GM19467 (cell line): ENCODE measurements around the gene ZNF506.
"Not testable (repeated sequence)": the region's sequence is repeated elsewhere in the genome, so short reads cannot be mapped to it uniquely, and the experiment has no call there.

Source experiments
- ATAC-seq: cut with Tn5 transposase; IDR thresholded peaks from one replicate; pipeline ENCODE4 v1.9.1; 2021; ENCODE audit warnings: mild to moderate bottlenecking, moderate library complexity; ENCODE audit not compliant: unreplicated experiment

ZNF506 gene

DNA sequence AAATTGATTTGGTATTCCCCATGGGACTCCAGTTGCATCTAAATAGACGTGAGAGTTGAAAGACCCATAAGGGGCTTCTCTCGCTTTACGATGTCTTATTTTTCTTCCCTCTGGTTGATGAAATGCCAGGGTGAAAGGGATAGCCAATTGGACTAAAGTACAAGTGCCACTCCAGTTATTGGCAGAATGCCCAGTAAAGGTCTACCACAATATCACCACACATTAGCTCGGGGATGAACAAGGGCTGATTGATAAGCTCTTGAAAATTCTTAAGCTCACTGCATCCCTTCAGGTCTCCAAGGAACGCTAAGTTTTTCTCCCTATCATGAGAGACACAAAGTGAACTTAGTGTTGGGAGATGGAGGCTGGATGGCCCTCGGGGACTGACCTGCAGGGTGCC lies 39.8 kb downstream of the ZNF506 start:
- ATAC-seq, result not testable (repeated sequence)

DNA sequence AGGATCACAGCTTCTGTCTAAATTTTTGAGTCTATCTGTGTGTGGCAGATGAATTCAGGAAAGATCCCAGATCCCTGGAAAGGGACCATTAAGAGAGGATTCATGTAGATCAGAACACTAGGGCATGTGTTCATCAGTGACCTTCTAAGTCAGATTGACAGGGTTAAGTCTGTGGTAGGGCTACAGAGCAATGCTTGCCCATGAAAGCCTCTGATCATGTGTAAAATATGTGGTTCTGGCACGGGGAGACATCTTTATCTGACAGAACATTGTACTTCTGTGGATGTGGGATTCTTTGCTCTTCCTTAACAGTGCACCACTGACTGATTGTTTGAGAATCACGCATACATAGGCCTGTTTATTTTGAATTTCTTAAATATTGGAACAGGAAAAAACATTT lies 42.9 kb downstream of the ZNF506 start:
- ATAC-seq, result no peak

DNA sequence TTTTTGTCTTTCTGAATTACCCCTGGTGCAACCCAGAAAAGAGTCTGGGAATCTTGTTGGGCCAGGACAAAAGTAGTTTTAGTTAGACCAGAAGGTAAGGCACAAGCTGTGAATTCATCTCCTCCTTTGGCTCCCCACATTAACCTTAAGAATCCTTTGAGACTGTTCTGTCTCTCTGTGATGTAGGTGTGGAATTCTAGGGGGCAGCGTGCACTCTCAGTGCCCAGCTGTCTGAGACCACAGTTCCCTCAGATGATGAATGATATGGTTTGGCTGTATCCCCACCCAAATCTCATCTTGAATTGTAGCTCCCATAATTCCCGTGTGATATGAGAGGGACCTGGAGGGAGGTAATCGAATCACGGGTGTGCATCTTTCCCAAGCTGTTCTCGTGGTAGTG lies 43.9 kb downstream of the ZNF506 start:
- no peak for ATAC-seq

DNA sequence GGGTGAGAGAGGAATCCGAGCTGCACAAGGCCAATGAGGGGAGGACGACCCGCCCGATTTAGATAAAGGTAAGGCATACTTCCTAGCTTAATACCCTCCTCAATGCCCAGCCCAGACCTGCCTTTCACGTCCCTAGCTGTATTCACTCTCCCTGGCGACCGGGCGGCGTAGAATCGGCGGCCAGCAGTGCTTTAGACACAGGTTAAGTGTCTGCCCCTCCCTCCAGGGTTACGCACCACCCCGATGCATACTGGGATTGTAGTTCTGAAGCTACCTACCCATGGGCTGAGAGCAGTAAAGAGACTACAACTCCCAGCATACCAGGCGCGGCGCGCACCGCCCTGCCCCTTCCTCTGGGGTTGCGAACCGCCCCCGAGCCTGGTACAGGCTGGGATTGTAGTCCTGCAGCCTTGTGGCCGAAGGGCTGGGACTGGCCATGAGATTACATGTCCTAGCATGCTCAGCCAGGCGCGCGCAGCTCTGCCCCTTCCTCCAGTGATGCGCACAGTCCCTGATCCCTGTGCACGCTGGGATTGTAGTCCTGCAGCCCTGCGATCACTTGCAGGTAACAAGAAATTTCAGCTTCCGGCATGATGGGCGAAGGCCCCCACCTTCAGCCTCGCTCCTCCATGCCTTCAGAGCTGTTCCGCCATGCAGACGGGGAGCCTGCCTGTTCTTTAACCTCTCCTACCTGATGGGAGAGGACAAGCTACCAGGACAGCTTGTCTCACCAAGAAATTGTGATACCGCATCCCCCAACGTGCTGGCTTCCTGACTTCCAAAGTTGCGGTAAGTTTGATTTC lies 45.1 kb downstream of the ZNF506 start:
- peak; percentile 99 for ATAC-seq

DNA sequence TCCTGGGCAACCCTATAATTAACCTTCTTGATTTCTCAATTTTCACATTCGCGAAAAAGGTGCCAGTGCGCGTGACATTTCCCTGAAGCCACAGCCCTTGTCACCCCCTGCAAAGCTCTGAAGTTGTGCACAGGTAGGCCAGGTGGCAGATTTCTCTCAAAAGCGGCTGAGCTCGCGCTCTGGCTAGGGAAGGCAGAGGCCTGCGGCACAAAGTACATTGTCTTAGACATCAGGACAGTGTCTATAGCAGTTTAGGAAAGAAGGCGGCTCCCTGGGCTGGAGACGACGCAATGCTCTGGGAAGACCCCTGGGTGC lies 45.7 kb downstream of the ZNF506 start:
- ATAC-seq, result no peak

DNA sequence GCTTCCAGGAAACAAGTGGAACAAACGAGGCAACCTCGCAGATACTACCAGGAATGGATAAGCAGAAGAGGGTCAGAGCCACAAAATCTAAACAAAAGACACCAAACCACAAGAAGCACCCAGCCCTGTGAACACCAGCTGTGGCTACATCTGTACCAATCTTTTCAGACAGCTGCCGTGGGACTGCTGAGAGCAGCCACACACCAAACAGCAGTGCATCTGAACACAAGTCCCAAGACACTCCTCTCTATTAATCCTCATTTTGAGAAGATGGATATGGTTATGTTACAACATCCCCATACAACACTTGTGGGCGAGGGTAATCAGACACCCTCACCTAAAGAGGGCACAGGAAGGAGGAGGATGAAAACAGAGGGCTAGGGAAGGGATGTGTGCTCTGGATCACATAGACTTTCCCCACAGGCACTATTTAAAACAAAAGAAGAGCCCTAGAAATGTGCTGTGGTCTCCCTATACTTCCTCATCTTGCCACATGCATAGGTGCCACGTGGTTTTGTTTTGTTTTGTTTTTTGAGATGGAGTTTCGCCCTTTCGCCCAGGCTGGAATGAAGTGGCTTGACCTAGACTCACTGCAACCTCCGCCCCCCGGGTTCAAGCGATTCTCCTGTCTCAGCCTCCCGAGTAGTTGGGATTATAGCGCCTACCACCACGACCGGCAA lies 47.1 kb downstream of the ZNF506 start:
- ATAC-seq, result no peak

DNA sequence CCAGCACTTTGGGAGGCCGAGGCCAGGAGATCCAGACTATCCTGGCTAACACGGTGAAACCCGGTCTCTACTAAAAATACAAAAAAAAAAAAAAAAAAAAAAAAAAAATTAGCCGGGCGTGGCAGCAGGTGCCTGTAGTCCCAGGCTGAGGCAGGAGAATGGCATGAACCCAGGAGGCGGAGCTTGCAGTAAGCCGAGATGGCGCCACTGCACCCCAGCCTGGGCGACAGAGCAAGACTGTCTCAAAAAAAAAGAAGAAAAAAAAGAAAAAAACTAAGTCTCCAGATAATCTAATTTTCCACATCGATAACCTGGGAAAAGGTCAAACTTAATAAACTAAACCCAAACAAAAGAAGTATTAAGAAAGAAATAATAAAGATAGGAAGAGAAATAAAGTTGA lies 49.6 kb downstream of the ZNF506 start:
- not testable (repeated sequence) for ATAC-seq

DNA sequence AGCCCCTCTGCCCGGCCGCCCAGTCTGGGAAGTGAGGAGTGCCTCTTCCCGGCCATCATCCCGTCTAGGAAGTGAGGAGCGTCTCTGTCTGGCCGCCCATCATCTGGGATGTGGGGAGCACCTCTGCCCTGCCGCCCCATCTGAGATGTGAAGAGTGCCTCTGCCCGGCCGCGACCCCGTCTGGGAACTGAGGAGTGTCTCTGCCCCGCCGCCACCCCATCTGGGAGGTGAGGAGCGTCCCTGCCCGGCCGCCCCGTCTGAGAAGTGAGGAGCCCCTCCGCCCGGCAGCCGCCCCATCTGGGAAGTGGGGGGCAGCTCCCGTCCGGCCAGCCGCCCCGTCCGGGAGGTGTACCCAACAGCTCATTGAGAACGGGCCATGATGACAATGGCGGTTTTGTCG lies 51.6 kb downstream of the ZNF506 start:
- ATAC-seq, result not testable (repeated sequence)

DNA sequence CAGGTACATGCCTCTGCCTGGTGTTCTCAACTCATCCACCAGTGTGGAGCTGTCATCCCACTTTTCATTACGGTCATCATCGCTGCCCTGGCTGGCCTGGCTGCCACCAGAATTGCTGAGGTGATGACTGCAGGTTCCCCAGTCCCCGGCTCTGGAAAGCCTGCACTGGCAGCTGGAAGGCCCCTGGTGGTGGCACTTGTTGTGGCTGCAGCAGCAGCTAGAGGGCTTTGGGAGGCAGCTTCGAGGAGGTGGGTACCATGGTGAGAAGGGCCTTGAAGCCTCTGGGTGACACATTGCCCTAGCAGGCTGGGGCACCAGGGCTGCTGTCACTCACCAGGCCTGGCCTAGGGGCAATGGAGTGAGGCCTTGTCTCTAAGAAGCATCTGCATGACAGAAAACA lies 63.4 kb downstream of the ZNF506 start:
- ATAC-seq, result no peak

DNA sequence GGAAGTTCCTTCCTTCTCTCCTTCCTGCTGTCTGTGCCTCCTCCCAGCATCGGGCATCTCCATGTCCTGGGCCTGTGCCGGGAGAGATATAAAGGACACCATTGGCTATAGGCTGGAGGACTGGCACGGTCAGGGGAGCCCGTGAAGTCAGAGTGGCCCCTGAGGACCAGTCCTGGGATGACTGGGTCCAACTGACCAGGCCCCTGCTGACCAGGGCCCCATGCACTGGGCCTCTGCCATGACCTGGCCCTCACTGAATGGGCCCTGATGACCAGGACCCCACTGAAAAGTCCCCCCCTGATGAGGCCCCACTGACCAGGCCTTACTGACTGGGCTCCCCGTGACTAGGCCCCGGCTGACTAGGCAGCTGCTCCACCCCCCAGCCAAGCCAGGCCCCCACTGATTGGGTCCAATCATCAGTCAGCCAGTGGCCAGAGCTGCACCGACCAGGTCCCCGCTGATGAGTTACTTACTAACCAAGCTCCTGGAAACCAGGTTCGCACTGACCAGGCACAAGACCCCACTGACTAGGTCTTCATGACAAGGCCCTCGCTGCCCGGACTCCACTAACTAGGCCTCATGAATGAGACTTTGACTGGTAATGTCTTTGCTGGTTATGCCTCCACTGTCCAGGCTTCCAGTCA lies 68.7 kb downstream of the ZNF506 start:
- no peak for ATAC-seq

DNA sequence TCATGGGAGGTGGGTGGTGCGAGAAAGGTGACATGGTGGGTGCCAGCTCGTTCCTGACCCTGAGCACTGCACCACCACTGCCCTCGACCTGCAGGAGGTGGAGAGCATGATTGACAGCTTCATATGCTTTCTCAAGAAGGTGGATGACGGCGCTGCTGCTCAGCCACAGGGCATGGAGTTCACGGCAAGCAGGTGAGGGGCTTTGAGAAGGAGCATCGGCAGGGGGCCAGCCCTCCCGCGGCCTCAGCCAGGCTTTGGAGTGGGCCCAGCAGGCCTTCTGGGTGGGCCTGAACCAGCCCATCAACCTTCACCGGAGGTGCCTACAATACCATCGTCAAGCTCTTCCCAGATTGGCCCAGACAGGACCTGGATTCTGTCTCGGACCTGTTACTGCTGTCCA lies 69.7 kb downstream of the ZNF506 start:
- ATAC-seq, result no peak

DNA sequence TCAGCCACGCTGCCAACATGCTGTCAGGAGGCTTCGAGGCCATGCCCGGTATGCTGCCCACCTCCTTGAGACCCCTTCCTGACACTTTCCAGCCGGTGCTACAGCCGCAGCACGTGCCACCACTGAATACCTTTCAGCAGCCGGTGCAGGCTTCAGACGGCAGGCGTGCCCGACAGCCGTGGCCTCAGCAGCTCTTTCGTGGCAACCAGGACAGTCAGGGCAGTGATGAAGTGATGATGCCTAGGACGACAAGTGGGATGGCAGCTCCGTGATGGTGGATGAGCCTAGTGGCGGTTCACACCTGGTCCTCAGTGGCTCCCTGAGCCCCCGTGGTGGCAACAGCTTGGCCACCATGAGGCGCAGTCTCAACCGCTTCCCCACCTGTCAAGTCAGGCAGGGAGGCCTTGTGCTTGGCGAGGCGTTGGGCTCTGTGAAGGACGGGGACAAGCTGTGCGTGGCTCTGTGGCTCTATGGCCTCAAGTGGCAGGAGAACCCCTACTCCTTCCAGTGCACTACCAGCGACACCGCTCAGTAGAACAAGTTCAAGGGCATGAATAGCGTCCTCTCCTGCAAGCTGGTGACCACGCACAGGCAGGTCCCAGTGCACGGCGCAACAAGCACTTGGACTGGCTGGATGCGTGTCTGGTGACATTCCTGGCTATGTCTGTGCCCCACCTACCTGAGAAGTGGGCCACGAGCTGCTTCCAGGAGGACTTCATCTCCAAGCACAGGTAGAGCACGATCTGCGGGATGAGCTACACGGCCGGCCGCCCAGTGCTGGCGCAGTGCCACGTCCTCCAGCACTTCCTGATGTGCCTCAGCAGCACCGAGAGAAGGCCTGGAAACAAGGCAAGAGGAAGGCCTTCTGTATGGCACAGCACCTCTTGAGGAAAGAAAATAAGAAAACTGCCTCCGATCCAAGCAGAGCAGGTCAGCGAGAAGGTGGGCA lies 70.4 kb downstream of the ZNF506 start:
- ATAC-seq, result no peak

DNA sequence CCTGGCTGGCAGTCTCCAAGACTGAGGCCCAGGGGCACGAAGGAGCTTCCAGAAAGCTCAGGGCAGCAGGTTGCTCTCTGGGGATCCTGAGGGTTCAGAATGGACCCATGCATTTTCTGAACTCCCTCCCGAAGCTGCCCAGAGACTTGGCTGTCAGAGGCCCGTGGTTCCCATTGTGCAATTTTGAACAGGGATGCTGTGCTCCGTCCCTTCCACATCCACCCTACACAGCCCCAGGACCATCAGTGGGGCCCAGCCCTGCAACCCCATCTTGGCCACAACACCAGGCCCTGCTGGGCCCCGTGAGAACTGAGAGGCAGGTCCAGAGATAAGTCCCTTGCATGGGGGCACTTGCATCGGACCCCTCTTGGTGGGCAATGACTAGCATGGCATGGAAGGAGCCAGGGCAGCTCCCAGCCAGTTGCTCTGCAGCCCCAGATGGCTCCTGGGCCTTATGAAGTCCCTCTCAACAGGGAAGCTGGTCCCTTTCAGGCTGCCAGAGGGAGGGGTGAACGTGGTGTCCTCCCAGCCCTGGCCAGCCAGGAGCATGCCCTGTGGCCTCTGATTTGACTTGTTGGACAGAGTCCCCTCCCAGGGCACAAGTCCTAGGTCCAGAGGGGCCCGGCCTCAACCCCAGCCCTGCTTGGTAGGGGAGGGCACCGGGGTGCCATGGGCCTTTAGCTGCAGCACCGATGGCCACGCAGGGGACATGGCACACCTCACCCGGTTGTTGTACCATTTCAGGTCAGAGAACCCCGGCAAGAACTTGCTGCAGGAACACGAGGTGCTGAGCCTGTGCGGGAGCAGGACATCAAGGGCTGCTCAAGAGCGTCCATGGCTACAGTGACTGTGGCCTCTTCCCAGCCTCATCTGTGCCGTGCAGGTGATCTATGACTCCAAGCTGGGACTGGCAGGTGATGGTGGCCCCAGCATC lies 71.4 kb downstream of the ZNF506 start:
- ATAC-seq, result no peak

DNA sequence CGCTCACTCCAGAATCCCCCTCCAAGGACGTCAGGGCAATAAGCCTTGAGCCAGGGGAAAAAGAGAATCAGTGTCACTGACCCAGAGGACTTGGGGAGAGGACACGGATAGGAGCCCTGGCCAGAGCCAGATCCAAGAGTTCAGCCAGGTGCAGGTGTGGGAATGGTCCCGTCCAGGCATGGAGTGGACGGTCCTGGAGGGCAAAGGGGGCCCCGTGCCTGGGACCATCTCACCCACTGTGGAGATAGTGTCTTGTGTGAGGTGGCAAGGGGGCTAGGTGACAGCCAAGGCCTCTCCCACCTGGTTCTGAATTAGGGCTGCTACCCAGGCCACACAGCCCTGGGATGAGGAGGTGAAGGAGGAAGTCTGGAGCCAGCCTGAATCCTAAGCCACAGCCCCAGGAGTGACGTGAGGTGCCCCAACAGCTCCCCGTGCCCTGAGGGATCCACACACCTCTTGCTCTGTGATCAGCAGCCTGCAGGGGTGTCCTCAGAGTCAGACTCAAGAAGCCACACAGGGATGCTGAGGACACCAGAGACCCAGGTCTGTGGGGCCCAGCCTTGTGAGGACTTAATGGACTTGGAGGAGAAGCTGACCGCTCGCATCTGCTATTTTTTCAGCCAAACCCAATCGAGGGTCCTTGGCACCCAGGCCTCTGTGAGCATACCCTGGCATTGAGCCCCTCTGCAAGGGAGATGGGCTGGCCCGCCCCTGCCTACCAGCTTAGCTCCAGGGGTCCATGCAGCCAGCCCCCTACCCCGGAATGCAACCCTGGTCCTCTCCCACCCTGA lies 72.2 kb downstream of the ZNF506 start:
- no peak for ATAC-seq

DNA sequence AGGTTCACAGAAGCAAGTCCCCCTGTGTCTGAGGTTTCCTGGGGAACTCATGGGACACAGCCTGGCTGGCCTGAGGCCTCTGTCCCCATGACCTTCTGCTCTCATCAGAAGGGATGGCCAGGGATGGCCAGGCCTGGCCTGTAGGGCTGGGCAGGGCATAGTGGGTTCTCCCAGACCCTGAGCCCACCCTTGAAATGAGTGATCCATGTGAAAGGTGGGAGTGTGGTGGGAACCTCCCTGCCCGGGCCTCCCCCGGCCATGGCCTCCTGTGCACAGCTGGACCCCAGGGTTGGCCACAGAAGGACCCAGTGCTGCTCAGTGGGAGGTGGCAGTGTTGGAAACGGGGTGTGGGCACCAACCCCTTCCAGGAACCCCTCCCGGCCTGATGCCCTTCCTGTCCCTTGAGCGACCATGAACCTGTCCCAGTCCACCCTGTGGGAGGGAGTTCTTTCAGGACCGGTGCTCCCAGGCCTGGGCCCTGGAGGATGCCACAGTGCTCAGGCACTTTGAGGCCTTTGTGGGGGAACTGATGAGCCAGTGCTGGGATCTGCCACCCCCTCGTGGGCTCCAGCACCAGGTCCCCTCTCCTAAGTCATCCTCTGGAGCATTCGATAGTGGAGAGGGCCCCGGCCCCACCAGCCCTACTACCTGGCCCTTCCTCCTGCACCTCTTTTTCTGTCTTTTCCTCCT lies 73.2 kb downstream of the ZNF506 start:
- ATAC-seq, result no peak

DNA sequence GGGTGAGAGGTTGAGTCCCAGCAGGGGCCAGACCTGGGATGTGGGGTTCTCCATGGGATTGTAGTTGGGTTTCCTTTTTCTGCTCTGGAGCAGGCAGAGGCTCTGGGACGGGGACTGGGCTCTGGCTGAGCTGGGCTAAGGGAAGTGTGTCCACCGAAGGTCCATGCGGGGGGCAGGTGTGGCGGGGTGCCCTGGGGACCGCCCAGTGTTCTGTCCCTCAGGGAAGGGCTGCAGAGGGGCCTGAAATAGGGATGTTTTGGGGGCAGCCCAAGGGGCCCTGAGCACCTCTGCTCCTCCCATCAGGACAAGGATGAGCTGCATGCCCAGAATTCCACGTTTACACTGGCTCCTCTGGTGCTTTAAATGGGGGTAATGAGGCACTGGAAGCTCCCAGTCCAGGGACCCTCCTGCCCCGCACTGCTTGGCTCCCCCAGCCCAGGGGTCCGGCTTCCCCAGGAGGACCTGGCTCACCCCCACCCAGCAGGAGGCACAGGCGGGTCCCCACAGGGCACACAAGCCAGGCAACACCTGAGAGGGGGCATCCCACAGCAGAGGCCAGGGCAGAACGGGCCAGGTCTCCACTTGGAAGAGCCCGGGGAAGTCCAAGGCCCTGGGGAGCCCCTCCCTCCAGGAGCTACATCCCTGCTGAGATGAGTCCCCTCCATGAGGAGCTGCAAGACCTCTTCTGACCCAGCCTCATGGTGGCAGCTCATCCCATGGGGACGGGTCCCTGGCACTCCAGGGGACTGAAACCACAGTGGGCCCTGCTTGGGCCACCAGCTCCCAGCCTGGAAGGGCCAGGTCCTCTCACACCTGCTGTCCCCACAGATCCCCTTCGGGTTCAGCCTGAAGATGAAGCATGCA lies 74.0 kb downstream of the ZNF506 start:
- no peak for ATAC-seq

DNA sequence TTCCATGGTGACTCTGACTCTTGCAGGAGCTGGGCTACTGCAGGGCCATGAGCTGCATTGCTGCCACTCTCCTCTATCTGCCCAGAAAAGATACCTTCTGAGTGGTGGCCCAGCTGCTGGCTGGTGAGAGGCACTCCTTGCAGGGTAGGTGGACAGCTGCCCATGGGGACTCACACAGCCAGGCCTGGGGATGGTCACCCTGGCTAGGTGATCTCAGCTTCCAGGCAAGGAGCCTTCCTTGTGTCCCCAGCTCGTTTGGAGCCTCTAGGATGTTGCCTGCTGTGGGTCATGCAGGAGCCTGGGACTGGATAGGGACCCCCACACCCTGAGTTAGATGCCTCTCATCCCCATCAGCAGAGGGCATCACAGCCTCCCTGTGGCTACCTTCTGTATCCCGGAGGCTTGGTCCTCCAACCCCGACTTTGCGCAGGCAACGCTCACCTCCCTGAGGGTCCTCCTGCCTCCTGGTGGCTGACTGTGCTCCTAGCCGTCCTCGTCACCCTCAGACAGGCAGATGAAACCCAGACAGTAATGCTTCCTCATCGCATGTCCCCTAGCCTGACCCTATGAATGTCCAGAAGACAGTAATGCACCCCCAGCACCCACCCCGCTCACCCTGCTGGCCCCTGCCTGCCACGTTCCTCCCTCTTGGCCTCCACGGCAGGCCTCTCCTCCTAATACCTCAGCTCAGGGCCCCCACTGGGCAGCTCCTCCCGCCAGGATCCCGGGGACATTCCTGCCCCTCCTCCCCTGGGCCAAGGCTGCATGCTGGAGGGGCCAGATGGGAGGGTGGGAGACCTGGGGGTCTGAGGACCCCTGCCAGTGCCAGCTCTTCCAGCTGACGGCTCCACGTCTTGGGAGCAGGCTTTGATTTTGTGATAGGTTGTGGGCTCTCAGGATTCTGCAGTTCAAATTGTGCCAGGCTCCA lies 75.0 kb downstream of the ZNF506 start:
- ATAC-seq, result no peak
